MM.1S (cell line): ENCODE measurements around the gene SLC9A4.

Experiments used
- DNase-seq: peaks from one replicate; pipeline ENCODE4 v3.0.0-alpha.2; 2015
- H2AFZ ChIP-seq: fragments of 300-600 bp; sonication (generic); 2 replicates; pipeline ENCODE4 v1.6.0; 2016; ENCODE audit warnings: antibody characterized with exemption, low read length
- H3F3A ChIP-seq: fragments of 300-600 bp; sonication (generic); 2 replicates; pipeline ENCODE4 v1.6.1; 2016; ENCODE audit warnings: mild to moderate bottlenecking, antibody characterized with exemption, low read length, moderate library complexity, mixed read lengths; ENCODE audit not compliant: insufficient read depth
- H3K27ac ChIP-seq: fragments of 300-600 bp; sonication (generic); 2 replicates; pipeline ENCODE4 v1.5.1; 2016; ENCODE audit warnings: mild to moderate bottlenecking, low read length
- H3K27me3 ChIP-seq: fragments of 300-600 bp; sonication (generic); replicated peaks from 2 replicates; pipeline ENCODE4 v1.6.0; 2016; ENCODE audit warnings: low read length; ENCODE audit not compliant: insufficient read depth
- H3K36me3 ChIP-seq: fragments of 300-600 bp; sonication (generic); replicated peaks from 2 replicates; pipeline ENCODE4 v1.6.1; 2016; ENCODE audit warnings: mild to moderate bottlenecking, low read length, mixed read lengths; ENCODE audit not compliant: insufficient read depth
- H3K4me1 ChIP-seq: fragments of 300-600 bp; sonication (generic); 2 replicates; pipeline ENCODE4 v1.6.1; 2016; ENCODE audit warnings: low read length, mixed read lengths
- H3K4me2 ChIP-seq: fragments of 300-600 bp; sonication (generic); 2 replicates; pipeline ENCODE4 v1.6.0; 2016; ENCODE audit warnings: low read depth, low read length
- H3K4me3 ChIP-seq: fragments of 300-600 bp; sonication (generic); 2 replicates; pipeline ENCODE4 v1.5.1; 2016; ENCODE audit warnings: low read length, mixed read lengths
- H3K79me2 ChIP-seq: fragments of 300-600 bp; sonication (generic); 2 replicates; pipeline ENCODE4 v1.6.1; 2016; ENCODE audit warnings: mixed run types, low read length, mixed read lengths
- H3K9ac ChIP-seq: fragments of 300-600 bp; sonication (generic); 2 replicates; pipeline ENCODE4 v1.6.1; 2016; ENCODE audit warnings: low read length, mixed read lengths
- H3K9me2 ChIP-seq: fragments of 300-600 bp; sonication (generic); replicated peaks from 2 replicates; pipeline ENCODE4 v1.6.1; 2016; ENCODE audit warnings: mild to moderate bottlenecking, low read length, mixed read lengths; ENCODE audit not compliant: insufficient read depth
- H3K9me3 ChIP-seq: fragments of 300-600 bp; sonication (generic); replicated peaks from 2 replicates; pipeline ENCODE4 v1.6.1; 2016; ENCODE audit warnings: mild to moderate bottlenecking, low read length, mixed read lengths; ENCODE audit not compliant: insufficient read depth
- H4K20me1 ChIP-seq: fragments of 300-600 bp; sonication (generic); 2 replicates; pipeline ENCODE4 v1.6.1; 2016; ENCODE audit warnings: mild to moderate bottlenecking, low read length, moderate library complexity, mixed read lengths; ENCODE audit not compliant: insufficient read depth
- CTCF ChIP-seq: fragments of 300-600 bp; sonication (generic); IDR thresholded peaks from 2 replicates; pipeline ENCODE4 v1.5.1; 2016; ENCODE audit warnings: antibody characterized with exemption, low read length, mixed read lengths
- EZH2 ChIP-seq: fragments of 300-600 bp; sonication (generic); optimal IDR thresholded peaks from 2 replicates; pipeline ENCODE3; 2017; ENCODE audit warnings: low read depth, mild to moderate bottlenecking, antibody characterized with exemption, low read length, mixed read lengths
- EZH2phosphoT487 ChIP-seq: fragments of 300-600 bp; sonication (generic); IDR thresholded peaks from 2 replicates; pipeline ENCODE4 v1.6.1; 2018; ENCODE audit warnings: antibody characterized with exemption, low read length

SLC9A4 gene

GRCh38 chr2:102515851-102516250, 42.8 kb downstream of the SLC9A4 start:
- no peak overlapping the region for H3K9ac ChIP-seq
- H2AFZ ChIP-seq, result no peak overlapping the region
- H3K9me3 ChIP-seq, result no peaks in the 10 kb centered on the region
- H3K4me2 ChIP-seq, result no peak overlapping the region
- H3K27me3 ChIP-seq, result no peaks in the 10 kb centered on the region
- TF ChIP-seq EZH2phosphoT487 (no peak), EZH2 (no peak), CTCF (no peak)
- no peak overlapping the region for H3K27ac ChIP-seq
- H3K9me2 ChIP-seq, result no peaks in the 10 kb centered on the region
- no peak overlapping the region for H3K4me3 ChIP-seq
- H3K79me2 ChIP-seq, result no peaks in the 10 kb centered on the region
- no peaks in the 10 kb centered on the region for H3K4me1 ChIP-seq
- DNase-seq, result no peak
- no peaks in the 10 kb centered on the region for H3F3A ChIP-seq
- H3K36me3 ChIP-seq, result no peaks in the 10 kb centered on the region
- H4K20me1 ChIP-seq, result no peaks in the 10 kb centered on the region

- no peak for DNase-seq
Observed at GRCh38 chr2:102518170-102518569, 45.1 kb downstream of the SLC9A4 start.

GRCh38 chr2:102520009-102520408, 47.0 kb downstream of the SLC9A4 start:
- DNase-seq, result peak; percentile 54
- no peaks in the 10 kb centered on the region for H3K9me3 ChIP-seq
- no peaks in the 10 kb centered on the region for H4K20me1 ChIP-seq
- H3F3A ChIP-seq, result no peaks in the 10 kb centered on the region
- TF ChIP-seq CTCF, result peak; percentile 66
- no peak for TF ChIP-seq EZH2
- TF ChIP-seq EZH2phosphoT487, result no peak
- no peaks in the 10 kb centered on the region for H3K9me2 ChIP-seq
- no peaks in the 10 kb centered on the region for H3K27me3 ChIP-seq
- H3K4me3 ChIP-seq, result no peak overlapping the region
- no peak overlapping the region for H3K9ac ChIP-seq
- H3K79me2 ChIP-seq, result no peaks in the 10 kb centered on the region
- no peaks in the 10 kb centered on the region for H3K4me1 ChIP-seq
- no peaks in the 10 kb centered on the region for H3K36me3 ChIP-seq
- H2AFZ ChIP-seq, result no peak overlapping the region
- H3K27ac ChIP-seq, result no peak overlapping the region
- no peak overlapping the region for H3K4me2 ChIP-seq

More at GRCh38 chr2:102518170-102518569, 45.1 kb downstream of the SLC9A4 start:
- TF ChIP-seq EZH2phosphoT487 (no peak), CTCF (no peak), EZH2 (no peak)
- Histone ChIP-seq H4K20me1 (no peaks in the 10 kb centered on the region), H3K79me2 (no peaks in the 10 kb centered on the region), H3K27ac (no peak overlapping the region), H3K36me3 (no peaks in the 10 kb centered on the region), H3K9me3 (no peaks in the 10 kb centered on the region), H3K4me2 (no peak overlapping the region), H3K9me2 (no peaks in the 10 kb centered on the region), H3F3A (no peaks in the 10 kb centered on the region), H3K4me3 (no peak overlapping the region), H2AFZ (no peak overlapping the region), H3K27me3 (no peaks in the 10 kb centered on the region), H3K4me1 (no peaks in the 10 kb centered on the region), H3K9ac (no peak overlapping the region)
